ENCODE results near the gene ILKAP. TPM values are rescaled to one million over a fixed set of nuclear protein-coding genes. Genes with fewer than 3 reads are reported as not detected.

Gene ILKAP
- total RNA-seq, 2 donors from 2014 or later: 75.8 to 99.7 TPM

DNA sequence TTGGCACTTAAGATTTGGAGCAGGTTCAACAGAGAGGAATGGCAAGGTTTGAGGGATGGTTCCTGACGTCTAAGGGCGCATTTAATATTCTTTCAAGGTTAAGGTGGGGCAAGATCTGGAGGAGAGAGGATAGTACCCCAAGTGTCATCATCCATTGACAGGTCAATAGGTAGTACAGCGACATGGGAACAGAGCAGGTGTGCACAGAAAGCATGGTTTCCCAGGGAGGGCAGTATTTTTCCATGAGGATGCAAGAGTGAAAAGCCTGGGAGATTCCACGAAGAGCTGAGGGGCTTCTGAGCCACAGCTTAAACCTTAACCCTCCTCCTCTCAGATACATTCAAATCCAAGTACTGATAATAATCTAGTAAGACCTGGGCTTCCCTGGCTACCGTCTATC lies 27.2 kb upstream of the ILKAP start:
- H3K27ac Mint-ChIP-seq: peak overlapping the region in 1 of 2 donors; percentile 84
- H3K4me3 Mint-ChIP-seq: peak overlapping the region; percentile 65
- H3K4me1 Mint-ChIP-seq (ENCODE audit: low read depth in 2 of 2): peaks cover 17 to 32% of the 10 kb centered on the region in 2 donors
- no peak for ATAC-seq
- no peaks in the 10 kb centered on the region for H3K9me3 Mint-ChIP-seq
- no peaks in the 10 kb centered on the region for H3K36me3 Mint-ChIP-seq
- peaks cover 7 to 8% of the 10 kb centered on the region in 2 donors for H3K27me3 Mint-ChIP-seq
- no peak for DNase-seq (ENCODE audit: low spot score)

GRCh38 chr2:238228700-238229099 lies 25.2 kb upstream of the ILKAP start:
- Mint-ChIP-seq H3K27me3 (no peaks in the 10 kb centered on the region), H3K4me1 (ENCODE audit: low read depth in 2 of 2) (peaks cover 17 to 27% of the 10 kb centered on the region in 2 donors), H3K27ac (no peak overlapping the region), H3K36me3 (no peaks in the 10 kb centered on the region), H3K4me3 (no peak overlapping the region), H3K9me3 (no peaks in the 10 kb centered on the region)
- DNase-seq (ENCODE audit: low spot score) (no peak), ATAC-seq (no peak)

- ATAC-seq: no peak
- H3K4me1 Mint-ChIP-seq (ENCODE audit: low read depth in 2 of 2): peaks cover 17 to 23% of the 10 kb centered on the region in 2 donors
- no peak for DNase-seq (ENCODE audit: low spot score)
- H3K27ac Mint-ChIP-seq: no peak overlapping the region
- no peaks in the 10 kb centered on the region for H3K9me3 Mint-ChIP-seq
- H3K4me3 Mint-ChIP-seq: no peak overlapping the region
- H3K36me3 Mint-ChIP-seq: no peaks in the 10 kb centered on the region
- no peaks in the 10 kb centered on the region for H3K27me3 Mint-ChIP-seq
Measured at GRCh38 chr2:238227587-238228032, 24.1 kb upstream of the ILKAP start.

GRCh38 chr2:238226698-238227586 lies 23.4 kb upstream of the ILKAP start:
- H3K27me3 Mint-ChIP-seq: no peaks in the 10 kb centered on the region
- H3K9me3 Mint-ChIP-seq: no peaks in the 10 kb centered on the region
- ATAC-seq (no peak), DNase-seq (ENCODE audit: low spot score) (no peak)
- H3K36me3 Mint-ChIP-seq: no peaks in the 10 kb centered on the region
- H3K4me1 Mint-ChIP-seq (ENCODE audit: low read depth in 2 of 2): peaks cover 14 to 20% of the 10 kb centered on the region in 2 donors
- no peak overlapping the region for H3K4me3 Mint-ChIP-seq
- peak overlapping the region in 1 of 2 donors; percentile 11 for H3K27ac Mint-ChIP-seq

DNA sequence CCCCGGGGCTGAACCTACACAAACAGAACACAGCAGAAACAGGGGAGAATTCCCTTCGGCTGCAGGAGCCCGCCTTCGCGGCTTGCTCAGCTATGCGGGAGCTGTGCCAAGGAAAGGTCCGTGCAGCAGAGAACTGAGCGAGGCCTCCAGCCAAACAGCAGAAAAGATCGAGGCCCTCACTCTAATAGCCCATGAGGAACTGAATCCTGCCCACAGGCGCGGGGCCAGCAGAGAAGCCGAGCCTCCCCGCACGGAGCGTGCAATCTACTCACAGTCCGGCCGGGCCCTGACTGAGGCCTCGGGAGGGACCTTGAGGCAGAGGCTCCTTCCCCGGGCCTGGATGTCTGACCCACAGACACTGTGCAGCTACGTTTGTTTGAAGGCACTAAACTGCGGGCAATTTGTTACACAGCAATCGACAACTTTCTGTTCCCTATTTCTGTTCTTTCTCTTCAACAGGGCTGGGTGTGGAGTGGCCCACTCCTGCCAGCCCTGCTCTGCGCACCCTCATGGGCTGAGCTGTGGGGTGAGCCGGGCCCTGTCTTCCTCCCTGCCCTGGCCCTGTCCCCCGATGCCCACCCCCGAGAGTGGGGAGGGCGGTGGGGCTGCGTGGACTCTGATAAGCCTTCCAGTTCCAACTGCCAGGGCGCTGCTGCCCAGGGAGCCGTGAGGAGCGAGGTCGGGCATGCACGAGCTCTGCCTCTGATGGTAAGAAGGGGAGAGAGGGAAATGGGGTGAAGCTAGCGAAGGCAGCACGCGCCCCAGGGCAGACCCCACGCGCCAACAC lies 22.6 kb upstream of the ILKAP start:
- DNase-seq (ENCODE audit: low spot score): no peak
- Mint-ChIP-seq H3K27me3 (no peaks in the 10 kb centered on the region), H3K27ac (no peak overlapping the region), H3K4me1 (ENCODE audit: low read depth in 2 of 2) (peaks cover 7 to 13% of the 10 kb centered on the region in 2 donors), H3K36me3 (no peaks in the 10 kb centered on the region), H3K9me3 (no peaks in the 10 kb centered on the region), H3K4me3 (no peak overlapping the region)
- ATAC-seq: peak in 1 of 2 donors; percentile 28

- H3K36me3 Mint-ChIP-seq: no peaks in the 10 kb centered on the region
- no peak for ATAC-seq
- no peak overlapping the region for H3K27ac Mint-ChIP-seq
- H3K4me1 Mint-ChIP-seq (ENCODE audit: low read depth in 2 of 2): peaks cover under 1 to 7% of the 10 kb centered on the region in 2 donors
- no peaks in the 10 kb centered on the region for H3K9me3 Mint-ChIP-seq
- no peaks in the 10 kb centered on the region for H3K27me3 Mint-ChIP-seq
- no peak for DNase-seq (ENCODE audit: low spot score)
- no peak overlapping the region for H3K4me3 Mint-ChIP-seq
Measured at GRCh38 chr2:238225121-238225520, 21.6 kb upstream of the ILKAP start.

DNA sequence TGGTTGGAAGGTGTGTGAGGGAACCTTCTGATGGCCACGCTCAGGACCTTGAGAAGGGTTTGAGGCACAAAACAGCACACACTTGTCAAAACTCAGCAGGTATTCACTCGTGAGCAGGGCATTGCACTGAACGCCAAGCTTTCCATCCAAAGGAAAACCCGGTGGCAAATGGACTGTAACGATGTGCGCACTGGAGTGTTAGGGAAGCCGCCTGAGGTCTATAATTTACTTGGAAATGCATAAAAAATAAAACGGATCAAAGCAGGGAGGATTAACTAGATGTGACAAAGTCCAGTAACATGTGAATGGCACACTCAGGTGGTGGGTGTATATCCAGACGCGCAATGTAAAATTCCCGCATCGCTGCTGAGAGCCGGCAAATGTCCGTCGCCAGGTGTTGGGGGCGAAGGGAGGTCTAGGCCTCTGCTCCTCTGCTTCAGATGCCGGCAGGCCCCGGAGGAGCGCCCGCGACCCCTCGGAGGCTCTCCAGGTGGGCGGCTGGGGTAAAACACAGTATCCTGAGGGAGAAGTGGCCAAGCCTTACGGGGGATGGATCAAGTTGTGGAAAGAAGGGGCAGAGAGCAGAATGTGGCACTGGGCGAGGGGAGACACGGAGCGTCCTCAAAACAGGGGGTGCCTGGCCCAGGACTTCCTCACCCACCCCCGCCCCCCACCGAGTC lies 21.0 kb upstream of the ILKAP start:
- DNase-seq (ENCODE audit: low spot score) (no peak), ATAC-seq (no peak)
- no peaks in the 10 kb centered on the region for H3K9me3 Mint-ChIP-seq
- H3K4me1 Mint-ChIP-seq (ENCODE audit: low read depth in 2 of 2): peaks cover 0 to 7% of the 10 kb centered on the region in 2 donors
- no peak overlapping the region for H3K4me3 Mint-ChIP-seq
- no peak overlapping the region for H3K27ac Mint-ChIP-seq
- H3K27me3 Mint-ChIP-seq: no peaks in the 10 kb centered on the region
- H3K36me3 Mint-ChIP-seq: no peaks in the 10 kb centered on the region

- H3K36me3 Mint-ChIP-seq: no peaks in the 10 kb centered on the region
- H3K9me3 Mint-ChIP-seq: no peaks in the 10 kb centered on the region
- no peak overlapping the region for H3K27ac Mint-ChIP-seq
- no peak overlapping the region for H3K4me3 Mint-ChIP-seq
- DNase-seq (ENCODE audit: low spot score) (no peak), ATAC-seq (peak in 1 of 2 donors; percentile 24)
- H3K4me1 Mint-ChIP-seq (ENCODE audit: low read depth in 2 of 2): peaks cover 0 to 3% of the 10 kb centered on the region in 2 donors
- H3K27me3 Mint-ChIP-seq: no peaks in the 10 kb centered on the region
Measured at GRCh38 chr2:238220892-238221521, 17.5 kb upstream of the ILKAP start.

DNA sequence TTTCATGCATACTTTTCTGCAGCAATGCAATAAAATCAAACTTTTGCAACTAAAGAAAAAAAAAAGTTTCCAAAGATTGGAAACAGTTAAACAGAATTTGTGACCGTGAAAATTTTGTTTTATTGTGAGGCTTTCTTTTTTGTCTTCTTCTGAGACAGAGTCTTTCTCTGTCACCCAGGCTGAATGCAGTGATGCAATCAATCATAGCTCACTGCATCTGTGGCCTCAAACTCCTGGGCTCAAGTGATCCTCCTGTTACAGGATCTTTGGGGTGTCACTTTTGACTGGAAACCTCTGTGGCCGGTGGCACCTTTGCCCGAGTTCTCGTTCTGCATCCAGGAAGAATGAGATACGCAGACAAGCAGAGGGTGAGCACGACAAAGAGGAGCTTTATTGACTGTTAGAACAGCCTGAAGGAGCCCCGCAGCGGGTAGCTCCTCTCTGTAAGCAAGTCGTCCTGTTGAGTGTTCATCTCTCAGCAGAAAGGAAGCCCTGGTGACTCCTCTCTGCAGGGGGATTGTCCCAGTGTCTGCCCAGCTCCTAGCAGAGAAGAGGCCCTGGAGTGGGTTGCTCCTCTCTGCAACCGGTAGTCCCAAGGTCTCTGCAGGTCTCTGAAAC lies 16.9 kb upstream of the ILKAP start:
- Mint-ChIP-seq H3K9me3 (no peaks in the 10 kb centered on the region), H3K27me3 (no peaks in the 10 kb centered on the region), H3K4me3 (no peak overlapping the region), H3K36me3 (no peaks in the 10 kb centered on the region), H3K4me1 (ENCODE audit: low read depth in 2 of 2) (peaks cover 0 to under 1% of the 10 kb centered on the region in 2 donors), H3K27ac (no peak overlapping the region)
- DNase-seq (ENCODE audit: low spot score): no peak
- ATAC-seq: no peak

- H3K9me3 Mint-ChIP-seq: no peaks in the 10 kb centered on the region
- no peaks in the 10 kb centered on the region for H3K4me1 Mint-ChIP-seq (ENCODE audit: low read depth in 2 of 2)
- H3K36me3 Mint-ChIP-seq: no peaks in the 10 kb centered on the region
- no peak for DNase-seq (ENCODE audit: low spot score)
- H3K4me3 Mint-ChIP-seq: no peak overlapping the region
- ATAC-seq: no peak
- H3K27me3 Mint-ChIP-seq: peaks cover 8 to 16% of the 10 kb centered on the region in 2 donors
- no peak overlapping the region for H3K27ac Mint-ChIP-seq
Measured at GRCh38 chr2:238216651-238217184, 13.2 kb upstream of the ILKAP start.

DNA sequence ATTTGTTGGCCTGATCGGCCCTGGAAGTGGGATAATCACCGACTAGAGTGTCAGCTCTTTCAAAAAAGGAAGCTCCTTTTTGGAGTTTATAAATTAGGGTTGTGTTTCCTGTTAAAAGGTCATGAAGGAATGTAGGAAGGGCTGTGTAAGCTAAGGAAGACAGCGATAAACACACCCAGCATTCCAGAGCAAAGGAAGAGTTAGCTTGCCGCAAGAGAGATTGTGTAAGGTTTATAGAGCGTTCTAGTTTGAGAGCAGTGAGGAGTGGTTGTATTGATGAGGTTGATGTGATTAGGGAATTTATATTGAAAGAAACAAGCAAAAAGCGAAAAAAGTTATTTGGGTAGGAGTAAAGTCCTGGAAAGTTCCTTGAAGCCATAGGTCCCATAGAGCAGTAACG lies 3.5 kb upstream of the ILKAP start:
- DNase-seq (ENCODE audit: low spot score) (no peak), ATAC-seq (no peak)
- Mint-ChIP-seq H3K4me1 (ENCODE audit: low read depth in 2 of 2) (peaks cover 15 to 20% of the 10 kb centered on the region in 2 donors), H3K4me3 (no peak overlapping the region), H3K27me3 (peaks cover 0 to 2% of the 10 kb centered on the region in 2 donors), H3K36me3 (peaks cover 5% of the 10 kb centered on the region), H3K27ac (no peak overlapping the region), H3K9me3 (no peaks in the 10 kb centered on the region)

DNA sequence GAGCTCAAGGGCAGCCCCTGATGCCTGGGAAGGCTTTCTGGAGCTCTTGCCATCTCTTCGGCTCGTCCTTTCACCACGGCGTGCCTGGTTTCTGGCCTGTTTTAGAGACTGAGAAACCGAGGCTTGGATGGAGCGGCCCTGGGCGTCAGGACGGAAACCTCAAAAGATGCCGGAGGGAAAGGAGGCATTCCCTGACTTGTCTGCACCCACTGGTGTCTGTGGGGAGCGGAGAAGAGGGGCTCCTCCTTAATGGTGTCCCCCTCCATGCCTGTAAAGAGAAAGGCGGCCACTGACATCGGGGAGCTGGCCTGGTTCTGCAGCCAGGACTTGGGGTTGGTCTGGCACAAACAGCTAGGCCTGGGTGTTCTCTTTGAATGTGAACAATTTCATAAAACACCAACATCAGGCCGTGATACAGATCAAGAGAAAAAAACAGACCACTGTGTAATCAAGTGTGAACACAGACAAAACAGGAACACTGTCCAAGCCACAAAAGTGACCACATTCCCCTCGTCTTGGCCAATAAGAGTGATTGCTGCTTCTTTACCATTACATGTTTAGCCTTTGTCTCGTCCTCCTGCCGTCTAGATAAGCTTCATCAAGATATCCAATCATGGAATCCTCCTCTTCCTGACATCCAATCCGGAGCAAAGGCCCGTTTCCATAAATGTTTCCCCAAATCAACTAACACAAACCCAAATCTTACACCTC lies 633 bp upstream of the ILKAP start:
- DNase-seq (ENCODE audit: low spot score): no peak
- Mint-ChIP-seq H3K4me3 (peak overlapping the region; percentile 78), H3K36me3 (peaks cover 5% of the 10 kb centered on the region), H3K27me3 (no peaks in the 10 kb centered on the region), H3K9me3 (no peaks in the 10 kb centered on the region), H3K4me1 (ENCODE audit: low read depth in 2 of 2) (peaks cover 33 to 47% of the 10 kb centered on the region in 2 donors), H3K27ac (peak overlapping the region; percentile 76 to 77)
- no peak for ATAC-seq

Measured in natural killer cell treated with Interleukin-12 subunit alpha and Interleukin-12 subunit beta and Interleukin-15 and Interleukin-18, amount 100 ng/mL, for 72 hours (primary cell).